GM08714 (cell line): Measurements from ENCODE around the gene DTX4.

Experiments used
- H3K4me3 ChIP-seq: fragments of 200-500 bp; sonication (Bioruptor generic); 2 replicates; pipeline ENCODE4 v1.5.1; 2014; ENCODE audit warnings: mild to moderate bottlenecking, low read length, inconsistent platforms
- ZNF274 ChIP-seq: IDR thresholded peaks from 2 replicates; pipeline ENCODE4 v1.6.1; 2012; ENCODE audit warnings: mild to moderate bottlenecking, low read depth, low read length

DTX4 gene

GRCh38 chr11:59180168-59180776, 8.3 kb downstream of the DTX4 start:
- TF ChIP-seq ZNF274, result no peak
- H3K4me3 ChIP-seq, result no peak overlapping the region

DNA sequence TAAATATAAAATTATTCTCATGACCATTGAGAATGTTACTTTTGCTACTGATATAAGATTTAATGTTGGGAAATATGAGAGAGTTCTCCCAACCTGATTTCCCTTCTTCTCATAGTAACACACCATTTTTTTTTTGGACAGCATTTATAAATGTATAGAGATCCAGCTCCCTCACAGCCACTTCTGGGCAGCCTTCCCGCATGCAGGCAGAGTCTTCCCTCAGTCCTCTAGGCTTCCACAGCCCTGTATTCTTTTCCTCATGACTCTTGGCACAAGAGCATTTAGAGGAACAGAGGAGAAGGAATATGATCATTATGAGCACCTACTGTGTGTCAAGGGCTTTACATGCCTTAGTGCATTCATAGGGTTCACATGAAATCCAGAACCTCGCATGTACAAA, 9.0 kb downstream of the DTX4 start:
- no peak for TF ChIP-seq ZNF274
- no peak overlapping the region for H3K4me3 ChIP-seq

DNA sequence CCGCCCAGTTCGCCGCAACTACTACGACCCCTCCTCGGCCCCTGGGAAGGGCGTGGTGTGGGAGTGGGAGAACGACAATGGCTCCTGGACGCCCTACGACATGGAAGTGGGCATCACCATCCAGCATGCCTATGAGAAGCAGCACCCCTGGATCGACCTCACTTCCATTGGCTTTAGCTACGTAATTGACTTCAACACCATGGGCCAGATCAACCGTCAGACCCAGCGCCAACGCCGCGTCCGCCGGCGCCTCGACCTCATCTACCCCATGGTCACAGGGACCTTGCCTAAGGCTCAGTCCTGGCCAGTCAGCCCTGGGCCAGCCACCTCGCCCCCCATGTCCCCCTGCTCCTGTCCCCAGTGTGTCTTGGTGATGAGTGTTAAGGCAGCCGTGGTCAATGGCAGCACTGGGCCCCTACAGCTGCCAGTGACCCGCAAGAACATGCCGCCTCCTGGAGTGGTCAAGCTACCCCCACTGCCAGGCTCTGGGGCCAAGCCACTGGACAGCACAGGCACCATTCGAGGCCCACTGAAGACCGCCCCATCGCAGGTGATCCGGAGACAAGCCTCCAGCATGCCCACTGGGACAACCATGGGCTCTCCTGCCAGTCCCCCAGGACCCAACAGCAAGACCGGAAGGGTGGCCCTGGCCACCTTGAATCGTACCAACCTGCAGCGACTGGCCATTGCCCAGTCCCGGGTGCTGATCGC, 10.0 kb downstream of the DTX4 start:
- no peak overlapping the region for H3K4me3 ChIP-seq
- TF ChIP-seq ZNF274, result no peak

GRCh38 chr11:59182457-59183151, 10.7 kb downstream of the DTX4 start:
- TF ChIP-seq ZNF274, result no peak
- H3K4me3 ChIP-seq, result no peak overlapping the region

DNA sequence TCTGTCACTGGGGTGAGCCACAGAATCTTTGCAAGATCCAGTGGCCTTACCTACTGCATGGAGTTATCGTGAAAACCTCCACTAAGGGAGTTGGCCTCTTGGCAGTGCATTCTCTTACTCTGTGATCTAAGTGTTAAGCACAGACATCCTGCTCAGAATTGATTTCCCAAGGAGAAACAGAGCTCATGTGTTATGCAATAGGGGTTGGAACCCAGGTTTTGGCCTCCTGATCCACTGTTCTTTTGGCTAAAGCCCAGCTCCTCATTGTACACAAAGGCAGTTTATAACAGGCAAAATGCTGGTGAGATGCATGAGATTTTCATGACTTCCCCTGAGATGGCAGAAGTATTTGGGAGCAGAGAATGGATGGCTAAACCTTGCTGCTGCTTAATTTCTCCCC, 11.8 kb downstream of the DTX4 start:
- H3K4me3 ChIP-seq, result no peak overlapping the region
- TF ChIP-seq ZNF274, result no peak

GRCh38 chr11:59184691-59185339, 12.9 kb downstream of the DTX4 start:
- no peak overlapping the region for H3K4me3 ChIP-seq
- no peak for TF ChIP-seq ZNF274

- no peak for TF ChIP-seq ZNF274
- no peak overlapping the region for H3K4me3 ChIP-seq
Measured at GRCh38 chr11:59185386-59185945, 13.5 kb downstream of the DTX4 start.

- H3K4me3 ChIP-seq, result no peak overlapping the region
Measured at GRCh38 chr11:59186130-59186594, 14.2 kb downstream of the DTX4 start.

GRCh38 chr11:59187035-59187434, 15.1 kb downstream of the DTX4 start:
- H3K4me3 ChIP-seq, result no peak overlapping the region
- no peak for TF ChIP-seq ZNF274

More at GRCh38 chr11:59186130-59186594, 14.2 kb downstream of the DTX4 start:
- TF ChIP-seq ZNF274, result no peak

DNA sequence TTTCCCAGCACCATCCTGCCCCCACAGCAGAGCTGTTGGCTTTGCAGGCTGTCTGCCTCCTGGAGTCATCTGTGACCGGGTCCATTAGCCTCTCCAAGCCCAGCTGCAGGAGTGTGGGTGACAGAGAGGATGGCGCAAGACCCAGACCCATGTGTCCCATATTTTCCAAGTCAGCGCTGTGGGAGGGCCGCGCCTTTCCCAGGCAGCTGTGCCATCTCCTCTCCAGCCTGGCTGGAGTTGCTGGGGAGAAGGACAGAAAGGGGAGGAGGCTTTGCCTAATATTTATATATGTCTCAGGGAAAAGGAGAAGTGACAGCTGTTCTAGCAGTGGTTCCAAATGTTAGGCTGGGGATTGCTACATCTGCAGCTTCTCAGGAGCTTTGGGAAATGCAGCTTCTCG, 15.7 kb downstream of the DTX4 start:
- TF ChIP-seq ZNF274, result no peak
- H3K4me3 ChIP-seq, result no peak overlapping the region

DNA sequence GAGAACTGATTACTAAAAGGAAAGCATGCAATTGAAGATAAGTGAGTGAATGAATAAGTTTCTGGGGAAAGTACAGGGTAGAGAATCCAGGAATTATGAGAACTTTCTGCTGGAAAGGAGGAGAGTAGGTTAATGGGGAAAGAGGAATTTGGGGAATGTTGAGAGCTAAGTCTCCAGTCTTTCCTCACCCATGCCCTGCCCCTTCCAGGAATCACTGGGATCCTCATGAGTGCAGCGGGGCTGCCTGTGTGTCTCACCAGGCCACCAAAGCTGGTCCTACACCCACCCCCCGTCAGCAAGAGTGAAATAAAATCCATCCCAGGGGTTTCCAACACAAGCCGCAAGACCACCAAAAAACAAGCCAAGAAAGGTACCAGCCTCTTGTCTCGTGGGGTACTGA, 17.0 kb downstream of the DTX4 start:
- no peak overlapping the region for H3K4me3 ChIP-seq
- no peak for TF ChIP-seq ZNF274

- no peak for TF ChIP-seq ZNF274
- no peak overlapping the region for H3K4me3 ChIP-seq
Measured at GRCh38 chr11:59189986-59190385, 18.1 kb downstream of the DTX4 start.

- H3K4me3 ChIP-seq, result no peak overlapping the region
- TF ChIP-seq ZNF274, result no peak
Measured at GRCh38 chr11:59191095-59191494, 19.2 kb downstream of the DTX4 start.

- H3K4me3 ChIP-seq, result no peak overlapping the region
- no peak for TF ChIP-seq ZNF274
Measured at GRCh38 chr11:59191890-59192289, 20.0 kb downstream of the DTX4 start.
